NCI-H2081 treated with DMSO at 0.1 percent for 48 hours (cell line): ENCODE measurements around the gene CCL16.
"Not testable (repeated sequence)": the region's sequence is repeated elsewhere in the genome, so short reads cannot be mapped to it uniquely, and the experiment has no call there.

Experiments used
- DNase-seq: peaks from one replicate; lab custom pipeline; 2025; lab: John Stamatoyannopoulos, UW

CCL16 gene, protein sequence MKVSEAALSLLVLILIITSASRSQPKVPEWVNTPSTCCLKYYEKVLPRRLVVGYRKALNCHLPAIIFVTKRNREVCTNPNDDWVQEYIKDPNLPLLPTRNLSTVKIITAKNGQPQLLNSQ

DNA sequence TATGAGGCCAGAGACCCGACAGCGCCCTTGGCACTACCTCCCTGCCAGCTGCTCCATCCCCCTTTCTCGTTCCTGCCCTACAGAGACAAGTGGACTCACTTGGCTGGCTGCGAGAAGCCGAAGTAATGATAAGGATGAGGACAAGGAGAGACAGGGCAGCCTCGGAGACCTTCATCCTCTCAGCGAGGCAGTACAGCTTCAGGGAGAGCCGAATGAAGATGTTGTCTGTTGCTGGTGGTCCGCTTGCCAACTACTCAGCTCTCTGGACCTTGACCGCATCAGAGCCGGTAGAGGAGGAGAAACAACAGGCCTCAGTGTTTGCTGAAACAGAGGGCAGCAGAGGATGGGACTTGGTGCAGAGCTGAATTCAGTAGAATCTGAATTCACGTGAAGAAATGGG, at the start of gene CCL16:
TSS of gene CCL16 (minus strand) at position 252 of the 400 bp plus-strand sequence. CDS start at position 175, 77 bp downstream.
- DNase-seq, result no peak

DNA sequence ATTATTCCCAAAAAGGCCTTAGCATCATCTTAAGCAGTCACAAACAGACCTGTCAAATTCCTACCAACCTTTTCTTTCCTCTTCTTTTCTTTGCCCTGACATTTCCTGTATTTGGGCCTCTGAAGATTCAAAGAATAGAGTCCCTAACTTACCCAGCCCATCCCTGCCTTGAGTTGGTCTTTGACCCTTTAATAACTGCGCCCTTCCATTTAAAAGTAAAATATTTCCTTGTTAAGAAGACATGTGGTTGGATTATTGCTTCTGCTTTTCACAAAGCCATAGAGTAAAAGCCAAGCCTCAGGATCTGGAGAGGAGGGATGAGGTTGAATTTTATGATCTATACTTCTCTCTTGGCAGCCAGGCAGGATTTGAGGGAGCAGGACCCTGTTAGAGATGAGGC, 49.7 kb upstream of the CCL16 start:
- DNase-seq, result no peak

DNA sequence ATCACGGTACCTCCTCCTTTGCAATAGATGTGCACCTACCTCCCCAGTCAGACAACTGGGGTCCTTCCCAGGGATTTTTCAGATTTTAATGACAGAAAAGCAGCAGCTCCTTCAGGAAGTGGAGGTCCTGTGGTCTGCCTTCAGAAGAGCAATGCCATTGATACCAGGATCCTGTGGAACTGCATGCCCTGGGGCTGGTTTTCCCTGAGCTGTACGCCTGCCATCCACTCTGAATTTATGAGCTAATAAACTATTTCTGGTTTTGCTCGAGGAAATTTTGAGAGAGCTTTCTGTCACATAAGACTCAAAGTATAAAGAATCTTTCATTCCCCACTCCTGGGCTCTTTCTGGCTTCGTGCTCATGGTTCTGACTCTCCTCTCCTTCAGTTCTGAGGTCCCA, 46.5 kb upstream of the CCL16 start:
- no peak for DNase-seq

DNA sequence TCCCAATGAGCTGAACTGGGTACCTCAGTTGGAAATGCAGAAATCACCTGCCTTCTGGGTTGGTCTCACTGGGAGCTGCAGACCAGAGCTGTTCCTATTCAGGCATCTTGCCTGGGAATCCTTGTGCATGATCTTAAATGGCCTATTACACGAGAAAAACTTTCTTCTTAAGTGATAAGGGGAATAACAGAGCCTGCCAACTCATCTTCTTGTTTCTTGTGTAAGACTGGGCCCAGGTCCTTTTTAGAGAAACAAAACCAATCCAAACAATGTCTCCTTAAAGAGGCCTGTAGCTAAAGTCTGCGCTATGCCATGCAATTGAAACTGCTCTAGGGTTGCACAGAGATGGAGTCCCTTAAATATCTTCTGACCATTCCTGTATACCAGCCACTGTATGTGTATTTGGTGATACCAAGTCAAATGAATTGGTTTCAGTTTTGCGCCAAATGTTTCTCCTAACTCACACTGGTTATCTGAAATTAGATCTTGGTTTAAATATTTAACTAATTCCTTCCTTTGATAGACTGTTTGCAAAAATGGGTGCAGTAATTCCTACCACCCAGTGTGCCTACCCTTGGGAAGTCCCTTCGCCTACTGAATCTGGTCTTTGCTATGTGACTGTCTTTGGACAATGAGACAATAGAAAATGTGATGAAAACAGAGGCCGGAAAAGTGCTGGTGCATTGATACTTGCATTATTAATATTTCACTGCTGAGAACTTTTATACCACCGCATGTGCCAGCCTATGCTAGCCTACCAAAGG, 43.0 kb upstream of the CCL16 start:
- DNase-seq, result no peak

DNA sequence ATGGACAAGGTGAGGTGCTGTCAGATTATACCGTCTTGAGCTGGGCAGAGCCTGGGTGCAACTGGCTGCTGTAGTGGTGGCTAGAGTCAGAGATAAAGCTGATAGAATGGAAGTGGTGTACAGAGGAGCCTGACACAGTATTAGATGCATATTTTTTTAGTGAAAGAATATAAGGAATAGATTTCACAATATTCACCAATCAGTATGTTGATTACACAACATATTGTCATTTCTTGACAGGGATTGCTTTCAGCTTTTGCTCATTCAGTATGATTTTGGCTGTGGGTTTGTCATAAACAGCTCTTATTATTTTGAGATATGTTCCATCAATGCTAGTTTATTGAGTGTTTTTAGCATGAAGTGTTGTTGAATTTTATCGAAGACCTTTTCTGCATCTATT, 38.1 kb upstream of the CCL16 start:
- no peak for DNase-seq

DNA sequence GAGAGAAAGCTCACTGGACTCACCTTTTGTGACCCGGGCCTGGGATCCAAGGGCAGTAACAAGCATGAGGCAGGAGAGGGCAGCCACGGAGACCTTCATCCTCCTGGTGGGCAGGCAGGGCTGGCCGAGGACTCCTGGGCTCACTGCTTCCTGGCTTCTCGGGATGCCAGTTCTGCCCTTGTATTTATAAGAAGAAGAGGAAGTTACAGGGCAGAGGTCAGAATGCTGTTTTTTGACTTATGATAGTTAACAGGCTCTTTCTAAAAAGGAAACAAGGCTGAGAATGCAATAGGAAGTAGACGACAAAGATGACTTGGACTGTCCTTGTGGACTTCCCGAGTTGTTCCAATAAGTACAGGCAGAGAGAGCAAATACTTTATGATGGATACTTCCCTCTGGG, 36.5 kb upstream of the CCL16 start, which contains the start of gene CCL23:
TSS of gene CCL23 (minus strand) at position 174 of the 400 bp plus-strand sequence. CDS start at position 99, 75 bp downstream.
- no peak for DNase-seq

DNA sequence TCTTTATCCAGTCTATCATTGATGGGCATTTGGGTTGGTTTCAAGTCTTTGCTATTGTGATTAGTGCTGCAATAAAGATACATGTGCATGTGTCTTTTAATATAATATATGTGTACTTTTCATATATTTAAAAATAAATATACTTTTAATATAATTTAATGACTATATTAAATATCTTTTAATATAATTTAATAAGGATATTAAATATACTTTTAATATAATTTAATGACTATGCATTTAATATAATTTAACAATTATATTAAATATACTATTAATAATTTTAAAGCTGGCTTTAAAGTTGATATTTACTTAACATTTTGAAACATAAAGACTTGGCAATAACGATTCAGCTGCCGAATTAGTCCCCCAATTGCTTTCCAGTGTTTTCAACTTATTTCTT, 35.3 kb upstream of the CCL16 start:
- DNase-seq, result no peak

DNA sequence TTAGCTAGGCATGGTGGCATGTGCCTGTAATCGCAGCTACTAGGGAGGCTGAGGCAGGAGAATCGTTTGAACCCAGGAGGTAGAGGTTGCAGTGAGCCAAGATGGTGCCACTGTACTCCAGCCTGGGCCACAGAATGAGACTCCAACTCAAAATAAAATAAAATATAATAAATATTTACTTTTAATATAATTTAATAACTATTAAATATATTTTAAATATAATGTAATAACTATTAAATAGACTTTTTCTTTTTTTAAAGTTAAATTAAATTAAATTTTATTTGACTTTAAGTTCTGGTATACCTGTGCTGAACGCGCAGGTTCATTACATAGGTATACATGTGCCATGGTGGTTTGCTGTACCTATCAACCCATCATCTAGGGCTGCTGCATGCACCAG, 34.6 kb upstream of the CCL16 start:
- not testable (repeated sequence) for DNase-seq

DNA sequence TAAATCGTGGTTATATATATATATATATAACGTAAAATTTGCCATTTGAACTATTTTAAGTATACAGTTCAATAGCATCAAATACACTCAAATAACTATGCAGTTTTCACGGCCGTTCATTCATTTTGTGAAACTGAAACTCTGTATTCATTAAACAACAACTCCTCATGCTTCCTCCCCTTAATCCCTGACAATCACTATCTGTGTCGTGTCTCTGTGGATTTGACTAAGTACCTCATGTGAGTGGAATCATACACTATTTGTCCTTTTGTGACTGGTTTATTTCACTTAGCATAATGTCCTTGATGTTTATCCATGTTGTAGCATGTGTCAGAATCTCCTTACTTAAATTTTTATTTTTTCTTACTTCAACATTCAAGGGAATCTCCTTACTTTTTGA, 33.6 kb upstream of the CCL16 start:
- DNase-seq, result no peak

DNA sequence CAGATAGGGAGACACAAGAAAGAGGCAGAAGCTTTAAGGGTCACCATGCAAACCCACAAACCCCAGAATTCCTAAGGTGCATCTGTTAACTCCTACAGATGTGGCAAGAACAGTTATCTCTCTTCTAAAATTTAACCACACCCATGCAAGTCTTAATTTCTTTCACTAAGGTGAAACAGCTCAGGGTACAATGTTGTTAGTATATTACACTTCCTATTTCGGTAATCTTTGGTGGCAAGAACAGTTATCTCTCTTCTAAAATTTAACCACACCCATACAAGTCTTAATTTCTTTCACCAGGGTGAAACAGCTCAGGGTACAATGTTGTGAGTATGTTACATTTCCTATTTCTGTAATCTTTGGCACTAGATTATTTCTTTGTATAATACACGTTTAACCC, 29.9 kb upstream of the CCL16 start:
- no peak for DNase-seq

DNA sequence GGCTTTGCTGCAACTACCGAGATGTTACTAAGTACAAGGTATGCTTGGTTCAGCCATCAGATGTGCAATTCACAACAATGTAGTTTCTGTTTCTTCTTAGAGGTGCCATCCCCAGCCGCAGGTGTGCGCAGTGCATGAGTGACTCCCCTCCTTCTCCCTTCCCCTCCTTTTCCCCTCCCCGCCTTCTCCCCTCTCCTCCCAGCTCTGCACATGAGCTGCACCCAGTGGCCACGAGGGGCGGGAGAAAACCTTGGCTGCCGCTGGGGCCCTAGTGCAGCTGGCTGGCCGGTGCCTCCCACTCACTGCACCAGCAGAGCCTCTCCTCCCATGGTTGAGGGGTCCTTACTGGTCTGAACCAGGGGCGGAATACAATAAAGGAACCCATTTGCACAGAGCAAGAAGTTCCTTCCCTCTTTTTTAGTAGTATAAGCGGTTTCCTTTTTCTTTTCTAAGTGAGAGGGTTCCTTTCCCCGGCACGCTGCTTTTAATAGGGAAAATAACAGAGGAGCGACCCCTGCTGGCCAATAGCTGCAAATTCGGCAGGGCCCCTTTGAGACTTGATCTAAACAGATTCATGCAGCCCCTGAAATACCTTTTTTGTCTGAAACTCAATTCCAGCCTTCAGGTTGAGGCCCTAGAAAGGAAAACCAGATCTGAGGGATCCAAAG, 27.8 kb upstream of the CCL16 start:
- no peak for DNase-seq

DNA sequence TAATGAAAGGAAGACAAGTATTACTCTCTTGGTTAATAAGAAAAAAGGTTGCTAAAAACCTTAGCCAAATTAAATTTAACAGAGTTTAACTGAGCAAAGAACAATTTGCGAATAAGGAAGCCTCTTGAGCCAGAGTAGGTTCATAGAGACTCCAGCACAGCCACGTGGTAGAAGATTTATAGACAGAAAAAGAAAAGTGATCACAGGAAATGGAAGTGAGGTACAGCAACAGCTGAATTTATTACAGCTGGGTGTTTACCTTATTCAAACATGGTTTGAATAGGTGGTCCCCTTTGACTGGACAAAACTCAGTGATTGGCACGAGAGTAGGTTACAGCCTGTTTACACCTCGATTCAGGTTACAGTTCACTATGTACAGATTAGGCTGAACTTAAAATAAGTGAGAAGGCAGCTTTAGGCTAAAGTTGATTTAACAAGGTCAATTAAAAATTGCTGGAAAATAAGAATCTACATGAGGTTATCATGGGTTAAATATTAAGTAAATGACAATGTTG, 23.4 kb upstream of the CCL16 start:
- no peak for DNase-seq

DNA sequence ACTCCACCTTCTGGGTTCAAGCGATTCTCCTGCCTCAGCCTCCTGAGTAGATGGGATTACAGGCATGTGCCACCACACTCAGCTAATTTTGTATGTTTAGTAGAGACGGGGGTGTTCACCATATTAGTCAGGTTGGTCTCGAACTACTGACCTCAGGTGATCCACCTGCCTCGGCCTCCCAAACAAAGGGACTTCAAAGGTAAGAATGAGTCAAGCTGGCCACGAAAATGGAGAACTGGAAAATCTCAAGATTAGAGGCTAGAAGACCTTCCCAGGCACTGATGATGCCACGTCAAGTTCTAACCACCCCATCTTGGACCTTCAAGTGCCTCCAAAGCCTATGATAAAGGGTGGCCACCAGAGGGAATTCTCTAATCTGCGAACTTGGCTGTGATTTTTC, 21.3 kb upstream of the CCL16 start:
- no peak for DNase-seq

DNA sequence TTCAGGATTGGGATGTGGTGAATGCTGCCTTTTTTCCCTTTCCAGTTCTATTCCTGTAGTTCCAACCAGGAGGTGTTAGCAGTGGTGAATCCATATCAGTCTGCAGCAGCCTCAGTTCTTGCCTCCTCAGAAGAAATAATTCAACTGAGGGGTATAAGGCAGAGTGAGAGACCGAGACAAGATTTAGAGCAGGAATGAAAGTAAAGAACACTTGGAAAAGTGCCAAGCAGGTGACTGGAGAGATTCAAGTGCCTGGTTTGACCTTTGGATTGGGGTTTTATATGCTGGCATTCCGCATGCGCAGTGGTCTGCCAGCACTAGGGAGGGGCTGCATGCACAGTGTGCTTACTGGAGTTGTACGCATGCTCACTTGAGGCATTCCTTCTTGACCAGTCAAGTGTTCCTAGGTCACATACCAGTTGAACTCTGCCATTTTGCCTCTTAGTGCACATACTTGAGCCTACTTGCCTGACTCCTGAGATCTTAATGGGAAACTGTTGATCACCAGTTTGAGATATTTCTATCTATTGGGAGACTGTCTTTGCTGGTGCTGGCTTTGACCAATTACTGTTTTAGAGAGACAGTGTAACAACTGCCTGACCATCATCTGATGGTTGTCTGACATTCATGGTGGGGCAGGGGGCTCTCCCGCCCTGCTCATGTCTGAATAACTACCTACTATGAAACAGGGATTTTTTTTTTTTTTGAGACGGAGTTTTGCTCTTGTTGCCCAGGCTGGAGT, 20.7 kb upstream of the CCL16 start:
- DNase-seq, result no peak

DNA sequence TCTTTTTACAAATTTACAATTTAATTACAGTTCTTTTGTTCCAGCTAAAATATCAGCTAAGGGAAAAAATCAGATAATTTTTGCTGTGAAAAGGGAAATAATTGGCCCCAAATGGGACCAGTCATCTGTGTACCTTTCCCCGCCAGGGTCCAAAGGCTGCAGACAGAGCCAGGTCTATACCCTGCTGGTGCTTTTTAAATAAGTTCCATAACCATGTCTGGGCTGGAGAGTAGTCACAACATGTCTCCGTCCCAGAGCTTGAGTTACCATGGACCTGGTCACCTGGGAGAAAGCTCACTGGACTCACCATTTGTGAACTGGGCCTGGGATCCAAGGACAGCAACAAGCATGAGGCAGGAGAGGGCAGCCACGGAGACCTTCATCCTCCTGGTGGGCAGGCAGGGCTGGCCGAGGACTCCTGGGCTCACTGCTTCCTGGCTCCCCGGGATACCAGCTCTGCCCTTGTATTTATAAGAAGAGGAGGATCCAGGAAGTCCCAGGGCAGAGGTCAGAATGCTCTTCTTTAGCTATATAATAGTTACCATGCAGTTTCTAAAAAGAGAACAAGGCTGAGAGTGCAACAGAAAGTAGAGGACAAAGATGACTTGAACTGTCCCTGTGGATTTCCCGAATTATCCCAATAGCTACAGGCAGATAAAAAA, 19.9 kb upstream of the CCL16 start, which contains the start of gene CCL15:
TSS of gene CCL15 (minus strand) at position 444 of the 662 bp plus-strand sequence. CDS start at position 383, 61 bp downstream.
- no peak for DNase-seq

DNA sequence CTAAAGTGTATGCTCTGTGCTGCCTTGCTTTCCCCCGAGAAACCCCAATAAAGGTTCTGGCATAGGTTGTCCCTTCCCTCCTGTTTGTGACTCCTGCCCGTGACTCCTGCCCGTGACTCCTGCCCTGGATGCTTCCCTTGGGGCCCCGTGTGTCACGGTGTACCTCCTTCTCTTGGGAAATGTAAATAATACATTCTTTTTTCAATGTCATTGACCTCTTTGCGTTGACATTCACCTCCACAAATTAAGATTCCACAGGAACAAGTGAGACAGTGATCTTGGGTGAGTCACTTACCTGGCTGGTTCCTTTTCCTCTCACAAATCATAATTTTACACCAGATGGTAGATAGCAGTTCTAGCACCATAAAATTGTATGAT, 19.4 kb upstream of the CCL16 start:
- DNase-seq, result no peak

DNA sequence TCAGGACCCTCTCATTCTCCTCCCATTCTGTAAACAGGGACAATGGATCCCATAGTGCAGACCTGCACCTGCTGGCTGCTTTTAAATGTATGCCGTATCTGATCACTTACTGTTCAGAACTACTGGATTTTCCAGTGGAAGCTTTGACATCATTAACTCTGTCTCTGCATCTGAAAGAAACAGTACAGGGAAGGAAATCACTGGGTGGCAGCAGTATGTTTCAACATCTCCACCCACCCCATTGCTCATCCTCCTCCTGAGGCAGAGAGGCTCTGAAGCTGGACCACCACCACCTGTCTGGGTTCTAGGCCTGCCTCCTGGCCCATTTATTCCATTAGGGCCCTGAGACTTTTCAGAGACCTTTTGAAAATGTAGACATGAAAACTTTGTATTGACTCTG, 17.5 kb upstream of the CCL16 start:
- DNase-seq, result no peak

DNA sequence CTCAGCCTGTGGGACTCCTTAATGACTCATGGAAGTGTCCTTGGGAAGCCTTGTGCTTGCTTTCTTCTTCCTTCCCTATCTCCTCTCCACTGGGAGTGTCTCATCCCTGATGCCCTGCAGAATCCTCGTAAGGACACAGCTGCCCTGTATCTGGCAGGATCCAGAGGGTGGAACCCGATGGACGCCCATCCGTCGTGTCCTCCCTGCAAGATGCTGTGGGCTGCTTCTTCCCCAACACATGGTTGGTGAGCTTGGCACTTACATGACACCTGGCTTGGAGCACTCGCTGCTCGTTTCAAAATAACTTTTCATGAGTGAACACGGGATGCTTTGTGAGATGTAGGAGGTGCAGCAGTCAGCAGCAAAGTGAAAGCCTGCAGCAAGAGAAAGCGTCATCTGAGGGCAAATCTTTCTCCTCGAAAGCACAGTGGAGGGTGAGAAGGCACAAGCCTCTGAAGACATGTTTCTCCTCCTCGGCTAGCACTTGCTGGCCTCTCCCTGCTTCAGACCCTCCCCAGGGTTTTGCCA, 16.8 kb upstream of the CCL16 start:
- no peak for DNase-seq

DNA sequence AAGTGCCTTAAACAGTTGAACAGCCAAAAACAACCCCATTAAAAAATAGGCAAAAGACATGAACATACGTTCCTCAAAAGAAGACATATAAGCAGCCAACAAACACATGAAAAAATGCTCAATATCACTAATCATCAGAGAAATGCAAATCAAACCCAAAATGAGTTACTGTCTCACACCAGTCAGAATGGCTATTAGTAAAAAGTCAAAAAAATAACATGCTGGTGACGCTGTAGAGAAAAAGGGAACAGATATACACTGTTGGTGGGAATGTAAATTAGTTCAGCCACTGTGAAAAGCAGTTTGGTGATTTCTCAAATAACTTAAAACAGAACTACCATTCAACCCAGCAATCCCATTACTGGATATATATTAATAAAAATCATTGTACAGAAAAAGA, 14.0 kb upstream of the CCL16 start:
- not testable (repeated sequence) for DNase-seq

DNA sequence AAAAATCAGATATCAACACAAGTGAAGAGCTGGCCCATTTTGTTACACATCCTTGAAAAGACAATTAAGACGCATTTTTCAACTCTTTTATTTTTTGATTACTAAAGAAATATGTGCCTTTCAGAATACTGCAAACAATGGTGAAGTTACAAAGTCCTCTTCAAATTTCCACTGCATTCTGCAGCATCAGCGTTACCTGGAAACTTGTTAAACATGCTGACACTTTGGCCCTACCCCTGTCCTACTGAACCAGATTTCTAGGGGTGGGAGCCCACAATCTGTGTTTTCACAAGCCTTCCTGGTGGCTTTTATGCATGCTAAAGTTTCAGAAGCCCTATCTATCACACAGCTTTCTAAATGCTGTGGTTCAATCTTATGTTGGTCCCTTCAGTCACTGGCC, 9.8 kb upstream of the CCL16 start:
- DNase-seq, result no peak

DNA sequence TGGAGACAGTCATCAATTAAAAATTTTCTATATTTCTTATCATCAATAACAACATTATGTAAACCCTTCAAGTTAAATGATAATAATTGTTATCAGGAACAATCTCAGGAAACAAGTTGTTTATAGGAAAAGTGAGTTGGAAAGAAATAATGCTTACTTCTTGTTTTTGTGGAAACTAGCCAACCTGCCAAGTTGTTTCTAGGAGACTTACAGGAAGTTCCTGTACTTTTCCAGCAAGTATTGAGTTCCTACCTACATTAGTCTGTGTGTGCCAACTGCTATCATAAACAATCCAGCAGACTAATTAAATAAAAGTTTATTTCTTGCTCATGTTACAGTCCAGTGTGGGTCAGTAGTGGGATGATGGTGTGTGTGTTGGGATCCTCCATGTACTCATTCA, 6.9 kb upstream of the CCL16 start:
- DNase-seq, result no peak

DNA sequence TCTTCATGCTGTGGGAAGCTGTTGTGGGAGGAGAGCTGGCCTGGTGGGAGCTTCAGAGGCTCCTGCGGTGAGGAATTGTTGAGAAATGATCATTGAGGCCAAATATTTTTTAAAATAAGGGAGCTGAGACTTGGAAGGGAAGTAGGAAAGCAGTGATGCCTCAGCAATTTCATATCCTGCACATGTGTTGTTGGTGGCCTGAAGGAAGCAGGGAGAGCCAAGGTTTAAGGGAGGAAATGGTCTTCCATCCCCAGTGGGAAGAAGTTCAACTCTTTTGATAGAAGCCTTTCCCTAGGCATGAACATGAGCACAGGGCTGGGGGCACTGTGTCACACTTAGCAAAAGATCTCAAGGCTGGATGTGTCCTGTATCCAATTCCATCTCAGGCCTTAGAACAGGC, 5.3 kb upstream of the CCL16 start, which contains the start of gene CCL14:
TSS of gene CCL14 (minus strand) at position 87 of the 400 bp plus-strand sequence. CDS start at position 7, 80 bp downstream.
- no peak for DNase-seq
